Activated CD4-positive, alpha-beta T cell treated with anti-CD3 and anti-CD28 coated beads, Interleukin-2, amount 10 ng/mL, durations not matched to agents 7 days and 5 days (primary cell): ENCODE measurements around the gene PTPRJ. TPM values are rescaled to one million over a fixed set of nuclear protein-coding genes. Genes with fewer than 3 reads are reported as not detected.

Experiments
- CTCF ChIA-PET: fragments of 350-600 bp; sonication (Branson Sonifier 250); formaldehyde crosslinking; loops from one replicate; lab custom pipeline; 2021; ENCODE audit warnings: antibody characterized with exemption; lab: Charles Lee
- POLR2A ChIA-PET: fragments of 350-600 bp; sonication (Branson Sonifier 250); formaldehyde crosslinking; loops from one replicate; lab custom pipeline; 2021; ENCODE audit warnings: antibody characterized with exemption; lab: Charles Lee
- DNase-seq: peaks from one replicate; pipeline ENCODE4 v3.0.0-alpha.2; 2020
- H3K27ac Mint-ChIP-seq: one replicate; pipeline ENCODE4 v1.8.0; 2021; ENCODE audit warnings: mild to moderate bottlenecking, moderate library complexity, mixed read lengths
- H3K27me3 Mint-ChIP-seq: one replicate; pipeline ENCODE4 v1.8.0; 2021; ENCODE audit warnings: mixed read lengths
- H3K36me3 Mint-ChIP-seq: one replicate; pipeline ENCODE4 v1.8.0; 2021; ENCODE audit warnings: low read depth, mixed read lengths
- H3K4me1 Mint-ChIP-seq: one replicate; pipeline ENCODE4 v1.8.0; 2021; ENCODE audit warnings: mixed read lengths
- H3K4me3 Mint-ChIP-seq: one replicate; pipeline ENCODE4 v1.8.0; 2021; ENCODE audit warnings: mild to moderate bottlenecking, moderate library complexity, mixed read lengths
- H3K9me3 Mint-ChIP-seq: one replicate; pipeline ENCODE4 v1.8.0; 2021; ENCODE audit warnings: mixed read lengths
- total RNA-seq, 2 experiments: library from RNA; stranded (reverse); gene quantifications; one replicate each; pipeline ENCODE4 v1.2.3, GENCODE V29; 2021

The PTPRJ gene
- total RNA-seq, 2 experiments from 2014 or later, result 75.2 to 81.3 TPM

- peaks cover 64% of the 10 kb centered on the region for H3K36me3 Mint-ChIP-seq
- DNase-seq, result no peak
- no peak overlapping the region for H3K27ac Mint-ChIP-seq
- POLR2A ChIA-PET, result no interaction called here
- no peak overlapping the region for H3K4me3 Mint-ChIP-seq
- no peaks in the 10 kb centered on the region for H3K9me3 Mint-ChIP-seq
- H3K4me1 Mint-ChIP-seq, result peaks cover 5% of the 10 kb centered on the region
- CTCF ChIA-PET, result interaction anchor here (0.6 kb wide), 1 partner anchor 228 kb away, joined by 4 read pairs; no protein-coding TSS in a partner anchor
- no peaks in the 10 kb centered on the region for H3K27me3 Mint-ChIP-seq
Observed at GRCh38 chr11:48164836-48165235, 184.5 kb downstream of the PTPRJ start.

GRCh38 chr11:48165426-48165825, 185.1 kb downstream of the PTPRJ start:
- ChIA-PET POLR2A (no interaction called here), CTCF (interaction anchor here (0.6 kb wide), 1 partner anchor 229 kb away, joined by 4 read pairs; no protein-coding TSS in a partner anchor)

GRCh38 chr11:48167380-48167779, 187.0 kb downstream of the PTPRJ start:
- H3K27me3 Mint-ChIP-seq, result no peaks in the 10 kb centered on the region
- H3K9me3 Mint-ChIP-seq, result no peaks in the 10 kb centered on the region
- no peak overlapping the region for H3K27ac Mint-ChIP-seq
- peaks cover 26% of the 10 kb centered on the region for H3K4me1 Mint-ChIP-seq
- H3K4me3 Mint-ChIP-seq, result no peak overlapping the region
- peaks cover 48% of the 10 kb centered on the region for H3K36me3 Mint-ChIP-seq
- no peak for DNase-seq
- POLR2A ChIA-PET, result no interaction called here
- CTCF ChIA-PET, result no interaction called here

More at GRCh38 chr11:48165426-48165825, 185.1 kb downstream of the PTPRJ start:
- H3K36me3 Mint-ChIP-seq, result peaks cover 58% of the 10 kb centered on the region
- peaks cover 9% of the 10 kb centered on the region for H3K4me1 Mint-ChIP-seq
- no peak overlapping the region for H3K27ac Mint-ChIP-seq
- no peaks in the 10 kb centered on the region for H3K27me3 Mint-ChIP-seq
- no peaks in the 10 kb centered on the region for H3K9me3 Mint-ChIP-seq
- DNase-seq, result no peak
- no peak overlapping the region for H3K4me3 Mint-ChIP-seq

GRCh38 chr11:48168815-48169214, 188.5 kb downstream of the PTPRJ start:
- CTCF ChIA-PET, result interaction anchor here (1.5 kb wide), 1 partner anchor 10 kb away, joined by 4 read pairs; no protein-coding TSS in a partner anchor
- H3K36me3 Mint-ChIP-seq, result peaks cover 35% of the 10 kb centered on the region
- POLR2A ChIA-PET, result no interaction called here

GRCh38 chr11:48169259-48169658, 188.9 kb downstream of the PTPRJ start:
- no peak overlapping the region for H3K4me3 Mint-ChIP-seq
- no peaks in the 10 kb centered on the region for H3K9me3 Mint-ChIP-seq
- H3K27ac Mint-ChIP-seq, result peak overlapping the region; percentile 68
- ChIA-PET POLR2A (no interaction called here), CTCF (interaction anchor here (1.5 kb wide), 1 partner anchor 10 kb away, joined by 4 read pairs; no protein-coding TSS in a partner anchor)
- no peaks in the 10 kb centered on the region for H3K27me3 Mint-ChIP-seq
- H3K4me1 Mint-ChIP-seq, result peaks cover 34% of the 10 kb centered on the region
- DNase-seq, result no peak
- peaks cover 31% of the 10 kb centered on the region for H3K36me3 Mint-ChIP-seq

More at GRCh38 chr11:48168815-48169214, 188.5 kb downstream of the PTPRJ start:
- Mint-ChIP-seq H3K4me3 (no peak overlapping the region), H3K9me3 (no peaks in the 10 kb centered on the region), H3K27me3 (no peaks in the 10 kb centered on the region), H3K27ac (peak overlapping the region; percentile 25), H3K4me1 (peaks cover 34% of the 10 kb centered on the region)
- no peak for DNase-seq

- CTCF ChIA-PET, result interaction anchor here (1.5 kb wide), 1 partner anchor 11 kb away, joined by 4 read pairs; no protein-coding TSS in a partner anchor
- no peaks in the 10 kb centered on the region for H3K27me3 Mint-ChIP-seq
- peaks cover 34% of the 10 kb centered on the region for H3K4me1 Mint-ChIP-seq
- peaks cover 28% of the 10 kb centered on the region for H3K36me3 Mint-ChIP-seq
- no peak for DNase-seq
- H3K4me3 Mint-ChIP-seq, result no peak overlapping the region
- no peaks in the 10 kb centered on the region for H3K9me3 Mint-ChIP-seq
- POLR2A ChIA-PET, result no interaction called here
- peak overlapping the region; percentile 68 for H3K27ac Mint-ChIP-seq
Observed at GRCh38 chr11:48169717-48170116, 189.4 kb downstream of the PTPRJ start.

- Mint-ChIP-seq H3K9me3 (no peaks in the 10 kb centered on the region), H3K4me3 (no peak overlapping the region), H3K4me1 (peaks cover 38% of the 10 kb centered on the region), H3K36me3 (peaks cover 20% of the 10 kb centered on the region), H3K27me3 (no peaks in the 10 kb centered on the region), H3K27ac (no peak overlapping the region)
- ChIA-PET CTCF (interaction anchor here (1.5 kb wide), 1 partner anchor 11 kb away, joined by 4 read pairs; no protein-coding TSS in a partner anchor), POLR2A (no interaction called here)
- DNase-seq, result no peak
Observed at GRCh38 chr11:48170241-48171233, 190.2 kb downstream of the PTPRJ start.

GRCh38 chr11:48172818-48173609, 192.7 kb downstream of the PTPRJ start:
- H3K9me3 Mint-ChIP-seq, result no peaks in the 10 kb centered on the region
- H3K36me3 Mint-ChIP-seq, result peaks cover 3% of the 10 kb centered on the region
- POLR2A ChIA-PET, result no interaction called here
- H3K4me1 Mint-ChIP-seq, result peaks cover 43% of the 10 kb centered on the region
- H3K4me3 Mint-ChIP-seq, result no peak overlapping the region
- H3K27me3 Mint-ChIP-seq, result no peaks in the 10 kb centered on the region
- DNase-seq, result peak; percentile 70
- CTCF ChIA-PET, result interaction anchor here (1.3 to 1.4 kb wide), 2 partner anchors 9 to 238 kb away, joined by 3 read pairs; no protein-coding TSS in a partner anchor
- no peak overlapping the region for H3K27ac Mint-ChIP-seq

GRCh38 chr11:48177661-48178060, 197.3 kb downstream of the PTPRJ start:
- Mint-ChIP-seq H3K4me1 (peaks cover 17% of the 10 kb centered on the region), H3K36me3 (no peaks in the 10 kb centered on the region), H3K27me3 (no peaks in the 10 kb centered on the region), H3K9me3 (no peaks in the 10 kb centered on the region), H3K4me3 (no peak overlapping the region), H3K27ac (no peak overlapping the region)
- POLR2A ChIA-PET, result no interaction called here
- DNase-seq, result no peak
- CTCF ChIA-PET, result no interaction called here

- H3K9me3 Mint-ChIP-seq, result no peaks in the 10 kb centered on the region
- ChIA-PET CTCF (no interaction called here), POLR2A (no interaction called here)
- no peak overlapping the region for H3K4me3 Mint-ChIP-seq
- peaks cover 4% of the 10 kb centered on the region for H3K4me1 Mint-ChIP-seq
- H3K36me3 Mint-ChIP-seq, result no peaks in the 10 kb centered on the region
- no peak overlapping the region for H3K27ac Mint-ChIP-seq
- DNase-seq, result no peak
- no peaks in the 10 kb centered on the region for H3K27me3 Mint-ChIP-seq
Observed at GRCh38 chr11:48180627-48181026, 200.3 kb downstream of the PTPRJ start.

- CTCF ChIA-PET, result no interaction called here
- no peak overlapping the region for H3K4me3 Mint-ChIP-seq
- POLR2A ChIA-PET, result no interaction called here
- H3K36me3 Mint-ChIP-seq, result no peaks in the 10 kb centered on the region
- no peak for DNase-seq
- H3K27me3 Mint-ChIP-seq, result peaks cover 2% of the 10 kb centered on the region
- H3K4me1 Mint-ChIP-seq, result no peaks in the 10 kb centered on the region
- H3K27ac Mint-ChIP-seq, result no peak overlapping the region
- peaks cover under 1% of the 10 kb centered on the region for H3K9me3 Mint-ChIP-seq
Observed at GRCh38 chr11:48182860-48183526, 202.6 kb downstream of the PTPRJ start.

- POLR2A ChIA-PET, result no interaction called here
- H3K4me3 Mint-ChIP-seq, result no peak overlapping the region
- DNase-seq, result no peak
- H3K4me1 Mint-ChIP-seq, result peaks cover 8% of the 10 kb centered on the region
- H3K27ac Mint-ChIP-seq, result no peak overlapping the region
- peaks cover 15% of the 10 kb centered on the region for H3K27me3 Mint-ChIP-seq
- peaks cover 10% of the 10 kb centered on the region for H3K9me3 Mint-ChIP-seq
- CTCF ChIA-PET, result no interaction called here
- peaks cover 9% of the 10 kb centered on the region for H3K36me3 Mint-ChIP-seq
Observed at GRCh38 chr11:48184452-48184851, 204.1 kb downstream of the PTPRJ start.
